Glutamatergic neuron (in vitro differentiated cells): ENCODE data around the gene OTOA. TPM values are rescaled to one million over a fixed set of nuclear protein-coding genes. Genes with fewer than 3 reads are reported as not detected.
"Not testable (repeated sequence)": the region's sequence is repeated elsewhere in the genome, so short reads cannot be mapped to it uniquely, and the experiment has no call there.

Experiments
- DNase-seq: peaks from one replicate; pipeline ENCODE4 v3.0.0; 2022
- H3K27ac Mint-ChIP-seq: one replicate; pipeline ENCODE4 v1.8.0; 2020; ENCODE audit warnings: mild to moderate bottlenecking, mixed read lengths, inconsistent platforms; ENCODE audit not compliant: unreplicated experiment
- H3K27me3 Mint-ChIP-seq: one replicate; pipeline ENCODE4 v1.8.0; 2020; ENCODE audit warnings: mild to moderate bottlenecking, moderate library complexity, mixed read lengths, inconsistent platforms; ENCODE audit not compliant: unreplicated experiment
- H3K36me3 Mint-ChIP-seq: one replicate; pipeline ENCODE4 v1.8.0; 2020; ENCODE audit warnings: mild to moderate bottlenecking, mixed read lengths, inconsistent platforms; ENCODE audit not compliant: unreplicated experiment
- H3K4me1 Mint-ChIP-seq: one replicate; pipeline ENCODE4 v1.8.0; 2020; ENCODE audit warnings: mild to moderate bottlenecking, low read depth, mixed read lengths, inconsistent platforms; ENCODE audit not compliant: unreplicated experiment
- H3K4me3 Mint-ChIP-seq: one replicate; pipeline ENCODE4 v1.8.0; 2020; ENCODE audit warnings: mild to moderate bottlenecking, mixed read lengths, inconsistent platforms; ENCODE audit not compliant: unreplicated experiment
- H3K9me3 Mint-ChIP-seq: one replicate; pipeline ENCODE4 v1.8.0; 2020; ENCODE audit warnings: mild to moderate bottlenecking, moderate library complexity, mixed read lengths, inconsistent platforms; ENCODE audit not compliant: unreplicated experiment
- CTCF ChIP-seq: fragments of 200-600 bp; sonication (generic); IDR thresholded peaks from one replicate; pipeline ENCODE4 v1.5.0; 2021; ENCODE audit not compliant: partially characterized antibody, unreplicated experiment
- total RNA-seq: library from RNA; stranded (reverse); fragmentation: NEBNext Ultra II Directional; extraction: Animal tissue kit (Norgen Biotek cat#: 25700); gene quantifications from one replicate; pipeline ENCODE4 v1.2.1, GENCODE V29; 2021; ENCODE audit not compliant: unreplicated experiment

OTOA gene
- total RNA-seq, 1 donor from 2014 or later, result not detected

GRCh38 chr16:21628121-21628726 lies 35.5 kb upstream of the OTOA start:
- DNase-seq, result no peak
- Mint-ChIP-seq H3K4me3 (no peak overlapping the region), H3K27me3 (no peaks in the 10 kb centered on the region), H3K9me3 (peaks cover 1% of the 10 kb centered on the region), H3K4me1 (no peaks in the 10 kb centered on the region), H3K27ac (no peak overlapping the region), H3K36me3 (peaks cover 7% of the 10 kb centered on the region)
- TF ChIP-seq CTCF, result no peak

- H3K27ac Mint-ChIP-seq, result no peak overlapping the region
- no peak overlapping the region for H3K4me3 Mint-ChIP-seq
- no peak for DNase-seq
- TF ChIP-seq CTCF, result no peak
- H3K4me1 Mint-ChIP-seq, result no peaks in the 10 kb centered on the region
- peaks cover 7% of the 10 kb centered on the region for H3K36me3 Mint-ChIP-seq
- peaks cover 1% of the 10 kb centered on the region for H3K9me3 Mint-ChIP-seq
- no peaks in the 10 kb centered on the region for H3K27me3 Mint-ChIP-seq
Measured at GRCh38 chr16:21628772-21629171, 35.0 kb upstream of the OTOA start.

- not testable (repeated sequence) for H3K4me3 Mint-ChIP-seq, H3K4me1 Mint-ChIP-seq, H3K27me3 Mint-ChIP-seq, DNase-seq, H3K27ac Mint-ChIP-seq, H3K36me3 Mint-ChIP-seq, H3K9me3 Mint-ChIP-seq
Measured at GRCh38 chr16:21629616-21630539, 33.9 kb upstream of the OTOA start.

- not testable (repeated sequence) for H3K9me3 Mint-ChIP-seq, H3K27ac Mint-ChIP-seq, H3K36me3 Mint-ChIP-seq, H3K4me3 Mint-ChIP-seq, H3K4me1 Mint-ChIP-seq, H3K27me3 Mint-ChIP-seq, DNase-seq
Measured at GRCh38 chr16:21630866-21631265, 32.9 kb upstream of the OTOA start.

- not testable (repeated sequence) for H3K27me3 Mint-ChIP-seq, H3K4me1 Mint-ChIP-seq, DNase-seq, H3K4me3 Mint-ChIP-seq, H3K27ac Mint-ChIP-seq, H3K9me3 Mint-ChIP-seq, H3K36me3 Mint-ChIP-seq
Measured at GRCh38 chr16:21631376-21631775, 32.4 kb upstream of the OTOA start.

- not testable (repeated sequence) for H3K4me3 Mint-ChIP-seq, H3K27ac Mint-ChIP-seq, H3K27me3 Mint-ChIP-seq, H3K4me1 Mint-ChIP-seq, H3K9me3 Mint-ChIP-seq, H3K36me3 Mint-ChIP-seq, DNase-seq
Measured at GRCh38 chr16:21631951-21632575, 31.7 kb upstream of the OTOA start.
